Keratinocyte (primary cell): Measurements from ENCODE around the gene PTPN6.

Experiments
- EZH2 ChIP-seq: IDR thresholded peaks from one replicate; pipeline ENCODE4 v1.6.1; 2012; ENCODE audit warnings: inconsistent platforms, mild to moderate bottlenecking, low read length, moderate library complexity
- TF ChIP-seq, protein P1 (sequence below), 3 experiments: IDR thresholded peaks in 1 of 3; conservative IDR thresholded peaks in 1 of 3; optimal IDR thresholded peaks in 1 of 3; 2 replicates in 2 of 3; 3 replicates in 1 of 3; pipeline versions ENCODE3 to v1.5.1; 2011; ENCODE audit warnings: low read length in 3 of 3, mild to moderate bottlenecking in 3 of 3, moderate library complexity in 2 of 3, control low read depth in 1 of 3, inconsistent platforms in 1 of 3; ENCODE audit not compliant: insufficient read depth in 2 of 3; ENCODE audit errors: extremely low read depth in 1 of 3

- TF ChIP-seq, protein P1, sequence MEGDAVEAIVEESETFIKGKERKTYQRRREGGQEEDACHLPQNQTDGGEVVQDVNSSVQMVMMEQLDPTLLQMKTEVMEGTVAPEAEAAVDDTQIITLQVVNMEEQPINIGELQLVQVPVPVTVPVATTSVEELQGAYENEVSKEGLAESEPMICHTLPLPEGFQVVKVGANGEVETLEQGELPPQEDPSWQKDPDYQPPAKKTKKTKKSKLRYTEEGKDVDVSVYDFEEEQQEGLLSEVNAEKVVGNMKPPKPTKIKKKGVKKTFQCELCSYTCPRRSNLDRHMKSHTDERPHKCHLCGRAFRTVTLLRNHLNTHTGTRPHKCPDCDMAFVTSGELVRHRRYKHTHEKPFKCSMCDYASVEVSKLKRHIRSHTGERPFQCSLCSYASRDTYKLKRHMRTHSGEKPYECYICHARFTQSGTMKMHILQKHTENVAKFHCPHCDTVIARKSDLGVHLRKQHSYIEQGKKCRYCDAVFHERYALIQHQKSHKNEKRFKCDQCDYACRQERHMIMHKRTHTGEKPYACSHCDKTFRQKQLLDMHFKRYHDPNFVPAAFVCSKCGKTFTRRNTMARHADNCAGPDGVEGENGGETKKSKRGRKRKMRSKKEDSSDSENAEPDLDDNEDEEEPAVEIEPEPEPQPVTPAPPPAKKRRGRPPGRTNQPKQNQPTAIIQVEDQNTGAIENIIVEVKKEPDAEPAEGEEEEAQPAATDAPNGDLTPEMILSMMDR (optimal IDR thresholded peaks at IDR 0.05 in 1 of 3, IDR thresholded peaks at IDR 0.05 in 1 of 3, conservative IDR thresholded peaks at IDR 0.05 in 1 of 3; ENCODE audit: extremely low read depth in 1 of 3, insufficient read depth in 2 of 3, low read length in 3 of 3): no peak
- TF ChIP-seq EZH2: no peak
These were observed 17.0 kb upstream of the PTPN6 start for GRCh38 chr12:6934110-6934509.
